ENCODE data around the gene CLSTN1.

DNA sequence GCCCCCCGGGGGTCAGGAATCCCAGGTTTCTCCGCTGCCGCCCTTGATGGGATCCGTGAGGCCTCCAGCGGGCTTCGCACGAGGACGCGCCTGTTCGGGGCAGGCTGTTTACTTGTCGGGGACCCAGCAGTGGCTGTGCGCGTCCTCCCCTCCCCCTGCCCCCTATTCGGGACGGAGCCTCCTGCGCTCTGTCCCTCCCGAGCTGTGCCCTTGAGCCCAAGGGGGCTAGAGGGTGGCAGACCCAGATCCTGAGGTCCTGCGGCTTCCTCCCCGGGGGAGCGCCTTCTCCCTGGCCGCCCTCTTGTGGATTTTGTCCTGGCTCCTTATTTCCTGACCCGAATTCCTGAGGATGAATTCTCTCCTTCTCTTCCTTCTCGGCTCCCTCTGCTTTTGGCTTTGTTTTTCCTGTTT lies 133.8 kb downstream of the CLSTN1 start:
- TF ChIP-seq, protein P1, sequence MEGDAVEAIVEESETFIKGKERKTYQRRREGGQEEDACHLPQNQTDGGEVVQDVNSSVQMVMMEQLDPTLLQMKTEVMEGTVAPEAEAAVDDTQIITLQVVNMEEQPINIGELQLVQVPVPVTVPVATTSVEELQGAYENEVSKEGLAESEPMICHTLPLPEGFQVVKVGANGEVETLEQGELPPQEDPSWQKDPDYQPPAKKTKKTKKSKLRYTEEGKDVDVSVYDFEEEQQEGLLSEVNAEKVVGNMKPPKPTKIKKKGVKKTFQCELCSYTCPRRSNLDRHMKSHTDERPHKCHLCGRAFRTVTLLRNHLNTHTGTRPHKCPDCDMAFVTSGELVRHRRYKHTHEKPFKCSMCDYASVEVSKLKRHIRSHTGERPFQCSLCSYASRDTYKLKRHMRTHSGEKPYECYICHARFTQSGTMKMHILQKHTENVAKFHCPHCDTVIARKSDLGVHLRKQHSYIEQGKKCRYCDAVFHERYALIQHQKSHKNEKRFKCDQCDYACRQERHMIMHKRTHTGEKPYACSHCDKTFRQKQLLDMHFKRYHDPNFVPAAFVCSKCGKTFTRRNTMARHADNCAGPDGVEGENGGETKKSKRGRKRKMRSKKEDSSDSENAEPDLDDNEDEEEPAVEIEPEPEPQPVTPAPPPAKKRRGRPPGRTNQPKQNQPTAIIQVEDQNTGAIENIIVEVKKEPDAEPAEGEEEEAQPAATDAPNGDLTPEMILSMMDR (IDR thresholded peaks at IDR 0.05; ENCODE audit: low read depth, low read length, missing input control), result no peak
- TF ChIP-seq RAD21 (IDR thresholded peaks at IDR 0.05) (no peak), YY1 (IDR thresholded peaks at IDR 0.05) (no peak), SP1 (IDR thresholded peaks at IDR 0.05) (no peak), FOXA1 (IDR thresholded peaks at IDR 0.05) (no peak), TAF1 (conservative IDR thresholded peaks at IDR 0.05) (no peak), RXRA (IDR thresholded peaks at IDR 0.05) (no peak)
- TF ChIP-seq, protein P2, sequence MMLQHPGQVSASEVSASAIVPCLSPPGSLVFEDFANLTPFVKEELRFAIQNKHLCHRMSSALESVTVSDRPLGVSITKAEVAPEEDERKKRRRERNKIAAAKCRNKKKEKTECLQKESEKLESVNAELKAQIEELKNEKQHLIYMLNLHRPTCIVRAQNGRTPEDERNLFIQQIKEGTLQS (IDR thresholded peaks at IDR 0.05), result no peak
- TF ChIP-seq, protein P3, sequence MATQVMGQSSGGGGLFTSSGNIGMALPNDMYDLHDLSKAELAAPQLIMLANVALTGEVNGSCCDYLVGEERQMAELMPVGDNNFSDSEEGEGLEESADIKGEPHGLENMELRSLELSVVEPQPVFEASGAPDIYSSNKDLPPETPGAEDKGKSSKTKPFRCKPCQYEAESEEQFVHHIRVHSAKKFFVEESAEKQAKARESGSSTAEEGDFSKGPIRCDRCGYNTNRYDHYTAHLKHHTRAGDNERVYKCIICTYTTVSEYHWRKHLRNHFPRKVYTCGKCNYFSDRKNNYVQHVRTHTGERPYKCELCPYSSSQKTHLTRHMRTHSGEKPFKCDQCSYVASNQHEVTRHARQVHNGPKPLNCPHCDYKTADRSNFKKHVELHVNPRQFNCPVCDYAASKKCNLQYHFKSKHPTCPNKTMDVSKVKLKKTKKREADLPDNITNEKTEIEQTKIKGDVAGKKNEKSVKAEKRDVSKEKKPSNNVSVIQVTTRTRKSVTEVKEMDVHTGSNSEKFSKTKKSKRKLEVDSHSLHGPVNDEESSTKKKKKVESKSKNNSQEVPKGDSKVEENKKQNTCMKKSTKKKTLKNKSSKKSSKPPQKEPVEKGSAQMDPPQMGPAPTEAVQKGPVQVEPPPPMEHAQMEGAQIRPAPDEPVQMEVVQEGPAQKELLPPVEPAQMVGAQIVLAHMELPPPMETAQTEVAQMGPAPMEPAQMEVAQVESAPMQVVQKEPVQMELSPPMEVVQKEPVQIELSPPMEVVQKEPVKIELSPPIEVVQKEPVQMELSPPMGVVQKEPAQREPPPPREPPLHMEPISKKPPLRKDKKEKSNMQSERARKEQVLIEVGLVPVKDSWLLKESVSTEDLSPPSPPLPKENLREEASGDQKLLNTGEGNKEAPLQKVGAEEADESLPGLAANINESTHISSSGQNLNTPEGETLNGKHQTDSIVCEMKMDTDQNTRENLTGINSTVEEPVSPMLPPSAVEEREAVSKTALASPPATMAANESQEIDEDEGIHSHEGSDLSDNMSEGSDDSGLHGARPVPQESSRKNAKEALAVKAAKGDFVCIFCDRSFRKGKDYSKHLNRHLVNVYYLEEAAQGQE (IDR thresholded peaks at IDR 0.05), result no peak
- TF ChIP-seq, protein P4, sequence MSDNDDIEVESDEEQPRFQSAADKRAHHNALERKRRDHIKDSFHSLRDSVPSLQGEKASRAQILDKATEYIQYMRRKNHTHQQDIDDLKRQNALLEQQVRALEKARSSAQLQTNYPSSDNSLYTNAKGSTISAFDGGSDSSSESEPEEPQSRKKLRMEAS (IDR thresholded peaks at IDR 0.05), result no peak
- TF ChIP-seq, protein P5, sequence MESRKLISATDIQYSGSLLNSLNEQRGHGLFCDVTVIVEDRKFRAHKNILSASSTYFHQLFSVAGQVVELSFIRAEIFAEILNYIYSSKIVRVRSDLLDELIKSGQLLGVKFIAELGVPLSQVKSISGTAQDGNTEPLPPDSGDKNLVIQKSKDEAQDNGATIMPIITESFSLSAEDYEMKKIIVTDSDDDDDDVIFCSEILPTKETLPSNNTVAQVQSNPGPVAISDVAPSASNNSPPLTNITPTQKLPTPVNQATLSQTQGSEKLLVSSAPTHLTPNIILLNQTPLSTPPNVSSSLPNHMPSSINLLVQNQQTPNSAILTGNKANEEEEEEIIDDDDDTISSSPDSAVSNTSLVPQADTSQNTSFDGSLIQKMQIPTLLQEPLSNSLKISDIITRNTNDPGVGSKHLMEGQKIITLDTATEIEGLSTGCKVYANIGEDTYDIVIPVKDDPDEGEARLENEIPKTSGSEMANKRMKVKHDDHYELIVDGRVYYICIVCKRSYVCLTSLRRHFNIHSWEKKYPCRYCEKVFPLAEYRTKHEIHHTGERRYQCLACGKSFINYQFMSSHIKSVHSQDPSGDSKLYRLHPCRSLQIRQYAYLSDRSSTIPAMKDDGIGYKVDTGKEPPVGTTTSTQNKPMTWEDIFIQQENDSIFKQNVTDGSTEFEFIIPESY (IDR thresholded peaks at IDR 0.05), result no peak

All from liver (tissue), 3 donors.